ENCODE results near the gene CYP2A6. TPM values are rescaled to one million over a fixed set of nuclear protein-coding genes. Genes with fewer than 3 reads are reported as not detected.

CYP2A6 gene
- total and polyA plus RNA-seq, 2 experiments from 2014 or later = 0.39 TPM; not detected in 1

DNA sequence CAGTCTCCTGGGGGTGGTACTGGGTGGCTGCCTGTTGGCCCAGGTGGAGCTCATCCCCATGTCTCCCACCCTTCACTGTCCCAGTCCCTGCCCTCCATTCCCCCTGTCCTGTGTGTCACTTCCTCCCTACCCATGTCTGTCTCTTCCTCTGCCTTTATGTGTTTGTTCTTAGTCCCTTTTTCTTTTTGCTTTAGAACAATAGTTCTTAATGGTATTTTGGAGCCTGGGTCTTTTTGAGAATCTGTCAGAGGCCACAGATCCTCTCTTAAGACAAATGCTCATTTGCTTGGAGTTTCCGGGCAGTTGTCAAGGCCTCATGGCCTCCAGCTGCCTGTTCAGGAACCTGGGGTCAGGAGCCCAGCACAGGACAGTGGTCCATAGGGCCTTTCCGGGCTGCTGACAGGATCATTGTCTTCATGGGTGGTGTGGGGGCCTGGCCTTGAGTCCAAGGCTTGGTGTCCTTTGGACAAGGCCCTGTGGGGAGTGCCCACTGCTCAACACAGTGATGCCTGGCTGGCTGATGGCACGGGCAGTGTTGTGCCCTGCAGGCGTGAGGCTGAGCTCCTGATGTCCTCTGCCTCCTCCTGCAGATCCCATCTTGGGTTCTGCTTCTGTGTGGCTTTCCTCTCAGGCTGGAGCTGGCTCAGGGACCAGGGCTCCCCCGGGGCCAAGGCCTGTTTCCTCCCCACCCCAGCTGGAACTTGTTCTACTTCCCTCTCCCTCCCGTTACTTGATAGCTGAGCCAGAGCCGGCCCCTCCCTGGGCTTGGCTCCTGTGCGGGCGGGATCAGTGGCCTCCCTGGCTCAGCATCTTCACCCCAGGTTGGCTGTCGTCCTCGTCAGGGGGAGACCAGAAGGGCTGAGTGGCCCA, 47.7 kb downstream of the CYP2A6 start:
- peaks cover 35% of the 10 kb centered on the region for H3F3A ChIP-seq (replicated peaks; ENCODE audit: low read depth)
- H3K36me3 Mint-ChIP-seq (ENCODE audit: low read depth) = peaks cover 53% of the 10 kb centered on the region
- H3K4me1 ChIP-seq (ENCODE audit: insufficient read depth) = peaks cover 61% of the 10 kb centered on the region
- H2AFZ ChIP-seq = no peak overlapping the region
- H3K27me3 Mint-ChIP-seq (ENCODE audit: insufficient read depth, low read depth, poor library complexity) = peaks cover 53% of the 10 kb centered on the region
- no peak for ATAC-seq
- peaks cover 8% of the 10 kb centered on the region; the same call in 1 of the 2 replicates for H3K36me3 ChIP-seq (ENCODE audit: insufficient read depth)
- H3K4me2 ChIP-seq = peak overlapping the region; percentile 71; the same call in 1 of the 2 replicates
- H3K4me3 Mint-ChIP-seq = peak overlapping the region; percentile 56
- H3K4me3 ChIP-seq = peak overlapping the region; percentile 35
- no peaks in the 10 kb centered on the region for H3K27me3 ChIP-seq (ENCODE audit: insufficient read depth)
- H4K20me1 ChIP-seq (replicated peaks; ENCODE audit: insufficient read depth) = peaks cover 55% of the 10 kb centered on the region
- no peaks in the 10 kb centered on the region for H3K9me3 Mint-ChIP-seq
- TF ChIP-seq EZH2phosphoT487 (IDR thresholded peaks at IDR 0.05; ENCODE audit: unreplicated experiment) (no peak), JUNB (IDR thresholded peaks at IDR 0.05; ENCODE audit: unreplicated experiment) (no peak), ZNF114 (CRISPR knock-in tag; IDR thresholded peaks at IDR 0.05) (no peak), CREB1 (CRISPR knock-in tag; IDR thresholded peaks at IDR 0.05; ENCODE audit: low read depth) (no peak), NANOG (IDR thresholded peaks at IDR 0.05; ENCODE audit: borderline replicate concordance) (no peak), POLR2AphosphoS5 (IDR thresholded peaks at IDR 0.05; ENCODE audit: low read depth) (no peak), EZH2 (IDR thresholded peaks at IDR 0.05; ENCODE audit: low read depth, unreplicated experiment) (no peak)
- TF ChIP-seq, protein P1, sequence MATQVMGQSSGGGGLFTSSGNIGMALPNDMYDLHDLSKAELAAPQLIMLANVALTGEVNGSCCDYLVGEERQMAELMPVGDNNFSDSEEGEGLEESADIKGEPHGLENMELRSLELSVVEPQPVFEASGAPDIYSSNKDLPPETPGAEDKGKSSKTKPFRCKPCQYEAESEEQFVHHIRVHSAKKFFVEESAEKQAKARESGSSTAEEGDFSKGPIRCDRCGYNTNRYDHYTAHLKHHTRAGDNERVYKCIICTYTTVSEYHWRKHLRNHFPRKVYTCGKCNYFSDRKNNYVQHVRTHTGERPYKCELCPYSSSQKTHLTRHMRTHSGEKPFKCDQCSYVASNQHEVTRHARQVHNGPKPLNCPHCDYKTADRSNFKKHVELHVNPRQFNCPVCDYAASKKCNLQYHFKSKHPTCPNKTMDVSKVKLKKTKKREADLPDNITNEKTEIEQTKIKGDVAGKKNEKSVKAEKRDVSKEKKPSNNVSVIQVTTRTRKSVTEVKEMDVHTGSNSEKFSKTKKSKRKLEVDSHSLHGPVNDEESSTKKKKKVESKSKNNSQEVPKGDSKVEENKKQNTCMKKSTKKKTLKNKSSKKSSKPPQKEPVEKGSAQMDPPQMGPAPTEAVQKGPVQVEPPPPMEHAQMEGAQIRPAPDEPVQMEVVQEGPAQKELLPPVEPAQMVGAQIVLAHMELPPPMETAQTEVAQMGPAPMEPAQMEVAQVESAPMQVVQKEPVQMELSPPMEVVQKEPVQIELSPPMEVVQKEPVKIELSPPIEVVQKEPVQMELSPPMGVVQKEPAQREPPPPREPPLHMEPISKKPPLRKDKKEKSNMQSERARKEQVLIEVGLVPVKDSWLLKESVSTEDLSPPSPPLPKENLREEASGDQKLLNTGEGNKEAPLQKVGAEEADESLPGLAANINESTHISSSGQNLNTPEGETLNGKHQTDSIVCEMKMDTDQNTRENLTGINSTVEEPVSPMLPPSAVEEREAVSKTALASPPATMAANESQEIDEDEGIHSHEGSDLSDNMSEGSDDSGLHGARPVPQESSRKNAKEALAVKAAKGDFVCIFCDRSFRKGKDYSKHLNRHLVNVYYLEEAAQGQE (IDR thresholded peaks at IDR 0.05; ENCODE audit: unreplicated experiment) = no peak
- TF ChIP-seq, protein P2, sequence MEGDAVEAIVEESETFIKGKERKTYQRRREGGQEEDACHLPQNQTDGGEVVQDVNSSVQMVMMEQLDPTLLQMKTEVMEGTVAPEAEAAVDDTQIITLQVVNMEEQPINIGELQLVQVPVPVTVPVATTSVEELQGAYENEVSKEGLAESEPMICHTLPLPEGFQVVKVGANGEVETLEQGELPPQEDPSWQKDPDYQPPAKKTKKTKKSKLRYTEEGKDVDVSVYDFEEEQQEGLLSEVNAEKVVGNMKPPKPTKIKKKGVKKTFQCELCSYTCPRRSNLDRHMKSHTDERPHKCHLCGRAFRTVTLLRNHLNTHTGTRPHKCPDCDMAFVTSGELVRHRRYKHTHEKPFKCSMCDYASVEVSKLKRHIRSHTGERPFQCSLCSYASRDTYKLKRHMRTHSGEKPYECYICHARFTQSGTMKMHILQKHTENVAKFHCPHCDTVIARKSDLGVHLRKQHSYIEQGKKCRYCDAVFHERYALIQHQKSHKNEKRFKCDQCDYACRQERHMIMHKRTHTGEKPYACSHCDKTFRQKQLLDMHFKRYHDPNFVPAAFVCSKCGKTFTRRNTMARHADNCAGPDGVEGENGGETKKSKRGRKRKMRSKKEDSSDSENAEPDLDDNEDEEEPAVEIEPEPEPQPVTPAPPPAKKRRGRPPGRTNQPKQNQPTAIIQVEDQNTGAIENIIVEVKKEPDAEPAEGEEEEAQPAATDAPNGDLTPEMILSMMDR (conservative IDR thresholded peaks at IDR 0.05; ENCODE audit: low read depth in 2 of 2) = no peak
- TF ChIP-seq, protein P3, sequence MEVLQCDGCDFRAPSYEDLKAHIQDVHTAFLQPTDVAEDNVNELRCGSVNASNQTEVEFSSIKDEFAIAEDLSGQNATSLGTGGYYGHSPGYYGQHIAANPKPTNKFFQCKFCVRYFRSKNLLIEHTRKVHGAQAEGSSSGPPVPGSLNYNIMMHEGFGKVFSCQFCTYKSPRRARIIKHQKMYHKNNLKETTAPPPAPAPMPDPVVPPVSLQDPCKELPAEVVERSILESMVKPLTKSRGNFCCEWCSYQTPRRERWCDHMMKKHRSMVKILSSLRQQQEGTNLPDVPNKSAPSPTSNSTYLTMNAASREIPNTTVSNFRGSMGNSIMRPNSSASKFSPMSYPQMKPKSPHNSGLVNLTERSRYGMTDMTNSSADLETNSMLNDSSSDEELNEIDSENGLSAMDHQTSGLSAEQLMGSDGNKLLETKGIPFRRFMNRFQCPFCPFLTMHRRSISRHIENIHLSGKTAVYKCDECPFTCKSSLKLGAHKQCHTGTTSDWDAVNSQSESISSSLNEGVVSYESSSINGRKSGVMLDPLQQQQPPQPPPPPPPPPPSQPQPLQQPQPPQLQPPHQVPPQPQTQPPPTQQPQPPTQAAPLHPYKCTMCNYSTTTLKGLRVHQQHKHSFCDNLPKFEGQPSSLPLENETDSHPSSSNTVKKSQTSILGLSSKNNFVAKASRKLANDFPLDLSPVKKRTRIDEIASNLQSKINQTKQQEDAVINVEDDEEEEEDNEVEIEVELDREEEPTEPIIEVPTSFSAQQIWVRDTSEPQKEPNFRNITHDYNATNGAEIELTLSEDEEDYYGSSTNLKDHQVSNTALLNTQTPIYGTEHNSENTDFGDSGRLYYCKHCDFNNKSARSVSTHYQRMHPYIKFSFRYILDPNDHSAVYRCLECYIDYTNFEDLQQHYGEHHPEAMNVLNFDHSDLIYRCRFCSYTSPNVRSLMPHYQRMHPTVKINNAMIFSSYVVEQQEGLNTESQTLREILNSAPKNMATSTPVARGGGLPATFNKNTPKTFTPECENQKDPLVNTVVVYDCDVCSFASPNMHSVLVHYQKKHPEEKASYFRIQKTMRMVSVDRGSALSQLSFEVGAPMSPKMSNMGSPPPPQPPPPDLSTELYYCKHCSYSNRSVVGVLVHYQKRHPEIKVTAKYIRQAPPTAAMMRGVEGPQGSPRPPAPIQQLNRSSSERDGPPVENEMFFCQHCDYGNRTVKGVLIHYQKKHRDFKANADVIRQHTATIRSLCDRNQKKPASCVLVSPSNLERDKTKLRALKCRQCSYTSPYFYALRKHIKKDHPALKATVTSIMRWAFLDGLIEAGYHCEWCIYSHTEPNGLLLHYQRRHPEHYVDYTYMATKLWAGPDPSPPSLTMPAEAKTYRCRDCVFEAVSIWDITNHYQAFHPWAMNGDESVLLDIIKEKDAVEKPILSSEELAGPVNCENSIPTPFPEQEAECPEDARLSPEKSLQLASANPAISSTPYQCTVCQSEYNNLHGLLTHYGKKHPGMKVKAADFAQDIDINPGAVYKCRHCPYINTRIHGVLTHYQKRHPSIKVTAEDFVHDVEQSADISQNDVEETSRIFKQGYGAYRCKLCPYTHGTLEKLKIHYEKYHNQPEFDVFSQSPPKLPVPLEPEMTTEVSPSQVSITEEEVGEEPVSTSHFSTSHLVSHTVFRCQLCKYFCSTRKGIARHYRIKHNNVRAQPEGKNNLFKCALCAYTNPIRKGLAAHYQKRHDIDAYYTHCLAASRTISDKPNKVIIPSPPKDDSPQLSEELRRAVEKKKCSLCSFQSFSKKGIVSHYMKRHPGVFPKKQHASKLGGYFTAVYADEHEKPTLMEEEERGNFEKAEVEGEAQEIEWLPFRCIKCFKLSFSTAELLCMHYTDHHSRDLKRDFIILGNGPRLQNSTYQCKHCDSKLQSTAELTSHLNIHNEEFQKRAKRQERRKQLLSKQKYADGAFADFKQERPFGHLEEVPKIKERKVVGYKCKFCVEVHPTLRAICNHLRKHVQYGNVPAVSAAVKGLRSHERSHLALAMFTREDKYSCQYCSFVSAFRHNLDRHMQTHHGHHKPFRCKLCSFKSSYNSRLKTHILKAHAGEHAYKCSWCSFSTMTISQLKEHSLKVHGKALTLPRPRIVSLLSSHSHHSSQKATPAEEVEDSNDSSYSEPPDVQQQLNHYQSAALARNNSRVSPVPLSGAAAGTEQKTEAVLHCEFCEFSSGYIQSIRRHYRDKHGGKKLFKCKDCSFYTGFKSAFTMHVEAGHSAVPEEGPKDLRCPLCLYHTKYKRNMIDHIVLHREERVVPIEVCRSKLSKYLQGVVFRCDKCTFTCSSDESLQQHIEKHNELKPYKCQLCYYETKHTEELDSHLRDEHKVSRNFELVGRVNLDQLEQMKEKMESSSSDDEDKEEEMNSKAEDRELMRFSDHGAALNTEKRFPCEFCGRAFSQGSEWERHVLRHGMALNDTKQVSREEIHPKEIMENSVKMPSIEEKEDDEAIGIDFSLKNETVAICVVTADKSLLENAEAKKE (CRISPR knock-in tag; IDR thresholded peaks at IDR 0.05) = no peak
- H3K27ac ChIP-seq (ENCODE audit: low read depth) = 0 out of 2 replicates have a peak overlapping the region, but pooled peaks have one; percentile 64
- peaks cover 66% of the 10 kb centered on the region for H3K4me1 Mint-ChIP-seq
- DNase-seq (ENCODE audit: low spot score) = no peak
- peaks cover 74% of the 10 kb centered on the region for H3K79me2 ChIP-seq (replicated peaks; ENCODE audit: insufficient read depth)
- peak overlapping the region; percentile 88; the same call in 1 of the 2 replicates for H3K27ac Mint-ChIP-seq
- no peaks in the 10 kb centered on the region for H3K9me2 ChIP-seq (ENCODE audit: insufficient read depth)

Measured in GM23338 (cell line).